RWPE1 (cell line): Measurements from ENCODE around the gene F2.

Experiments used
- CTCF ChIA-PET: fragments of 350-600 bp; sonication (Branson Sonifier 250); formaldehyde crosslinking; extraction: SDS; loops from one replicate; lab custom pipeline; 2021; lab: Yijun Ruan, JAX
- POLR2A ChIA-PET: fragments of 400-600 bp; formaldehyde crosslinking; extraction: SDS; loops from one replicate; lab custom pipeline; 2020; ENCODE audit warnings: antibody characterized with exemption; ENCODE audit not compliant: low non-redundant PET; lab: Yijun Ruan, JAX
- DNase-seq: peaks from one replicate; pipeline ENCODE4 v3.0.0; 2012; ENCODE audit warnings: low spot score
- H3K27ac ChIP-seq: fragments of 450-650 bp; 2 replicates; pipeline ENCODE4 v1.5.1; 2017
- TF ChIP-seq, protein P1 (sequence below): fragments of 450-650 bp; conservative IDR thresholded peaks from 2 replicates; pipeline ENCODE4 v1.5.1; 2017; ENCODE audit warnings: low read depth, mild to moderate bottlenecking

The F2 gene

DNA sequence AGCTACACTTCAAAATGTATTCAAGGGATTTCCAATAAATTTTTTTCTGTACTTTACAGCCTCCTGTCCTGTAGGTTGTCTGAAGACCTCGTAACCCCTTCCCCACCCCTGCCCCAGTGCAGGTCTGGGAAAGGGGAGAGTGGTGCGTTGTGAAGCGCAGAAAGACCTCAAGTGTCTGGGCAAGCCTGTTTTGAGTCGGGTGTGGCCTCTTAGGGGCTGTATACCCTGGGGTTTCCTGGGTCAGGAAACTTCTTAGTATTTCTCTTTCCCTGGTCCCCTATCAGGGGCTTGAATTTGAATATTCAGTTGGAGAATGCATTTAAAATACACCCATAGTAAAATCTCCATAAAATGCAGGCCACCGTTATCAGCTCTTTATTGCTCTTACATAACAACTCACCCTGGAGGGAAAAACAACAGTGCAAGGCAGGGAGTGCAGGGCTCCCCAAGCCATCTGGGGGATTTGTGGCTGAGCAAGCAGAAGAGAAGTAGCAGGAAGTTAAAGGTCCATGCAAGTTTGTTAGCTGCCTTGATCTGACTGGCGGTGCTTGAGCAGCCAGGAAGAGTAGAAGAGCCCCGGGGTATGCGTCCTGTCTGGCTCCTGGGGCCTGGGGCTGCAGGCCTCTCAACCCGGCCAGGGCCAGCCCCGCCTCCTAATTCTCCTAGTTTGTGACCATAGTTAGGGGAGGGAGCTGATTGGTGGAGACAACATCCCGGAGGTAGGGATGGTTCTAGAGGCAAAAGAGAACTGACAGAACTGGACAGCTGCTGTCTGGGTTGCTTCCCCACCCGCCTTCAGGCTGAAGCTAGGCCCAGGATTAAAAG is 44.3 kb upstream of the F2 start:
- ChIA-PET CTCF (interaction anchor here (0.6 to 0.9 kb wide), 4 partner anchors 31 to 680 kb away, joined by 3 to 6 read pairs (median 4); no protein-coding TSS in a partner anchor), POLR2A (interaction anchor here (2.1 kb wide), 1 partner anchor 26 kb away, joined by 10 read pairs; the partner anchor contains the start of genes ARHGAP1 and ZNF408)
- peak overlapping the region; percentile 85 for H3K27ac ChIP-seq
- no peak for DNase-seq
- TF ChIP-seq, protein P1, sequence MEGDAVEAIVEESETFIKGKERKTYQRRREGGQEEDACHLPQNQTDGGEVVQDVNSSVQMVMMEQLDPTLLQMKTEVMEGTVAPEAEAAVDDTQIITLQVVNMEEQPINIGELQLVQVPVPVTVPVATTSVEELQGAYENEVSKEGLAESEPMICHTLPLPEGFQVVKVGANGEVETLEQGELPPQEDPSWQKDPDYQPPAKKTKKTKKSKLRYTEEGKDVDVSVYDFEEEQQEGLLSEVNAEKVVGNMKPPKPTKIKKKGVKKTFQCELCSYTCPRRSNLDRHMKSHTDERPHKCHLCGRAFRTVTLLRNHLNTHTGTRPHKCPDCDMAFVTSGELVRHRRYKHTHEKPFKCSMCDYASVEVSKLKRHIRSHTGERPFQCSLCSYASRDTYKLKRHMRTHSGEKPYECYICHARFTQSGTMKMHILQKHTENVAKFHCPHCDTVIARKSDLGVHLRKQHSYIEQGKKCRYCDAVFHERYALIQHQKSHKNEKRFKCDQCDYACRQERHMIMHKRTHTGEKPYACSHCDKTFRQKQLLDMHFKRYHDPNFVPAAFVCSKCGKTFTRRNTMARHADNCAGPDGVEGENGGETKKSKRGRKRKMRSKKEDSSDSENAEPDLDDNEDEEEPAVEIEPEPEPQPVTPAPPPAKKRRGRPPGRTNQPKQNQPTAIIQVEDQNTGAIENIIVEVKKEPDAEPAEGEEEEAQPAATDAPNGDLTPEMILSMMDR: no peak

DNA sequence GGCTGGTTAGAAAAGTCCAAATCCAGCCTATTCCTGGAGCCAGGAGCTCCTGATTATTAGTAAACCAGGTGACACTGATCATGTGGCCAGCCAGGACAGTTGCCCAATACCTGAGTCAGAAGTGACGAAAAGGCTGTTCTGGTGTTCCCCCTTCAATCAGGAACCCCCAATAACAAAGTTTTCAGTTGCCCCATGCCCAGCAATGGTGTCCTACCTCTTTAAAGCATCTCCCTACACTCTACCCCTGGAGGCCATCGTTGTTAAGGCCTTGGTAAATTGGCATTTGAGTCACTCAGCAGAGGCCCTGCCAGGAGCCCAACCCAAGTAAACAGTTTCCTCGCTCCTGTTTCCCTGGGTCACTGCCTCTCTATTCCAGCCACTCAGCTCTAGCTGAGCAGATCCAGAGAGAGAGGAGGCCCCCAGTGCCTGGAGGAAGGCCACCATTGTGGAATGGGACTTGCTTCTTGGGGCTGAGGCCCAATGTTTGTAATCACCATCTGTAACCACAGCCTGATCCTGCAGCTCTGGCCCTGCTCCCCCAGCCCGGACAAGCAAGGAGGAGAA is 43.6 kb upstream of the F2 start:
- TF ChIP-seq, protein P1: no peak
- DNase-seq: peak; percentile 71
- CTCF ChIA-PET: interaction anchor here (0.6 to 0.9 kb wide), 4 partner anchors 32 to 187 kb away, joined by 3 to 6 read pairs (median 3); no protein-coding TSS in a partner anchor
- POLR2A ChIA-PET: interaction anchor here (2.1 kb wide), 1 partner anchor 25 kb away, joined by 10 read pairs; the partner anchor contains the start of genes ARHGAP1 and ZNF408
- H3K27ac ChIP-seq: peak overlapping the region; percentile 85

DNA sequence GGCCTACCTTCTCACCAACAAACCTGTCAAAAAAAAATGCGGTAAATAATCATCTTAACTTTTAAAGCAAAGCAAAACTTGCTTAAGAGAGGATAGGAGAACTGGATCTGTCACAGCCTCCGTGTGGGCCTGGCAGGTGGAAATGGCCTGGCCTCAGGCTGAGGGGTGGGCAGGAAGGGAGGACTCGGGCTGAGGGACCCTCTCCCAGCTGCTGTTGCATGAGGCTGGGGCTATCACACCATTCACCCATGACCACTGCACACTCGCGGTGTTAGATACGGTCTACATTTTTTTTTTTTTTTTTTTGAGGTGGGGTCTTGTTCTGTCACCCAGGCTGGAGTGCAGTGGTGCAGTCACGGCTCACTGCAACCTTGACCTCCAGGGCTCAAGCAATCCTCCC is 43.1 kb upstream of the F2 start:
- peak overlapping the region; percentile 85 for H3K27ac ChIP-seq
- TF ChIP-seq, protein P1: no peak
- ChIA-PET CTCF (interaction anchor here (0.7 kb wide), 1 partner anchor 35 kb away, joined by 3 read pairs; no protein-coding TSS in a partner anchor), POLR2A (no interaction called here)
- DNase-seq: no peak

DNA sequence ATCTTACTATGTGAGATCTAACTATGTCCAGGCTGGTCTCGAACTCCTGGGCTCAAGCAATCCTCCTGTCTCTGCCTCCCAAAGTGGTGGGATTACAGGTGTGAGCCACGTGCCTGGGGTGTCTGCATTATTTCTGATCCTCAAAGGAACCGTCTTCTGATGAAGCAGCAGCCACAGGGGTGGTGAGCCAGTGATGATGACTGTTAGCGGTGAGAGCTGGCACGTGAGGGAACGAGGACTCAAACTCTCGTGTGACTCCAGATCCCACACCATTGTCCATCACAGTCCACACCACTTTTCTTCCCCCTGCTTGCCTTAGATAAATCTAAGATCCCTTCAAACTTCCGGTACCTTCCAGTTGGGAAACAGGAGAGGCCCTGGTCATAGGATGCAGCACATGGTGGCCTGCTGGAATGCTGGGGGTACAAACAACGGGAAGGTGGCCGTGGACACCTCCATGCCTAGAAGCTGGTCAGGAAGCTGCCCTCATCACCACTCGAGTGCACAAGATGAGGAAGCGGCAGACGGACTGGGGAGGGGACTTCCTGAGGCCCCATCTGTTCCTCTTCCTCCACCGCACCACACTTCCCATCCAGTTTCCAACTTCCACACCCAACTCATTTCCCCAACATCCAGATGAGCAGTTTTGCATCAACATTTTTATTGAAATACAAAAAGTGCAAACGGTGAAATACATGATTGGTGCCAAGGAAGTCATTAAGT is 42.4 kb upstream of the F2 start:
- no peak for DNase-seq
- ChIA-PET CTCF (no interaction called here), POLR2A (no interaction called here)
- TF ChIP-seq, protein P1: no peak
- peak overlapping the region; percentile 85 for H3K27ac ChIP-seq

DNA sequence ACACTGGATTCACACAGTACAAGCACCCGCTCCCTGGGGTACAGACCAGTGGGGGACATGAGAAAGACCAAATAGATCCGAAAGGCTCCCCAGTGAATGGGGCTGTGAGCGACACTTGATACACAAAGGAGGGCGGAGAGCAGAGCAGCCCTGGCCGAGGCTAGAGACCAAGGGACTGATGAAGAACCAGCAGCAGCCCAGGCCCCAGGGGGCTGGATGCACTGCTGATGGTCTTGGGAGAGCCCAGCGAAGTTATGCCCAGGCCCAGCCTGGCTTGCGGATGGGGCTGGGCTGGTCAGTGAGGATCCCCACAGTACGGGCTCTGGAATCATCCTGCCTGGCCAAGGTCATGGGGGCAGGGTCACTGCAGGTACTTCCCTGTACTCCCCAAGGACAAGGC is 41.8 kb upstream of the F2 start:
- H3K27ac ChIP-seq: peak overlapping the region; percentile 85
- POLR2A ChIA-PET: no interaction called here
- CTCF ChIA-PET: no interaction called here

More for the DNA sequence above, 41.8 kb upstream of the F2 start:
- no peak for DNase-seq
- TF ChIP-seq, protein P1: no peak
